ENCODE results near the gene INTS11. TPM values are rescaled to one million over a fixed set of nuclear protein-coding genes. Genes with fewer than 3 reads are reported as not detected.

Gene INTS11
- total and polyA plus RNA-seq, 2 of the 8 experiments (the other 6 are each of a cell fraction or from before 2014, with no cell fraction given) = 113 to 243 TPM

GRCh38 chr1:1319646-1319941, 4.9 kb downstream of the INTS11 start:
- Histone ChIP-seq H2BK5ac (ENCODE audit: low read depth, low read length) (no peak overlapping the region), H3K36me3 (ENCODE audit: control insufficient read depth in 2 of 4, insufficient read depth in 4 of 4, low read length in 3 of 4) (peaks cover 3 to 20% (median 9%) of the 10 kb centered on the region in 4 experiments; a peak in 6 of 8 replicates), H3K4me1 (replicated peaks in 1 of 4; ENCODE audit: control insufficient read depth in 3 of 4, insufficient read depth in 4 of 4, low read length in 3 of 4) (peaks cover 0 to 16% (median 4%) of the 10 kb centered on the region in 4 experiments; a peak in 6 of 7 replicates), H2BK15ac (ENCODE audit: low read length) (no peak overlapping the region), H3K9ac (replicated peaks in 1 of 4; ENCODE audit: extremely low read depth in 1 of 4, low read depth in 3 of 4, low read length in 3 of 4) (no peak overlapping the region; a peak in 1 of 7 replicates), H4K91ac (replicated peaks; ENCODE audit: insufficient read length, low read length) (no peak overlapping the region), H3K79me2 (ENCODE audit: control insufficient read depth in 1 of 2, insufficient read depth in 2 of 2, low read length in 2 of 2) (peaks cover 12 to 50% of the 10 kb centered on the region in 2 experiments; a peak in 3 of 4 replicates), H2BK120ac (replicated peaks; ENCODE audit: low read depth, low read length) (no peak overlapping the region), H4K20me1 (replicated peaks in 1 of 2; ENCODE audit: control insufficient read depth in 1 of 2, insufficient read depth in 2 of 2, low read length in 2 of 2) (peaks cover 25 to 40% of the 10 kb centered on the region in 2 experiments), H3K56ac (replicated peaks; ENCODE audit: insufficient read length, low read depth, low read length) (no peak overlapping the region), H3K9me3 (ENCODE audit: insufficient read depth in 2 of 2, low read depth in 1 of 2, low read length in 1 of 2) (no peaks in the 10 kb centered on the region), H4K8ac (ENCODE audit: extremely low read depth, insufficient read depth, low read length) (no peak overlapping the region), H3K23me2 (ENCODE audit: low read depth, low read length) (no peaks in the 10 kb centered on the region), H2AK5ac (ENCODE audit: low read depth, low read length) (no peak overlapping the region), H2BK12ac (ENCODE audit: low read depth, low read length) (no peak overlapping the region), H3K27me3 (replicated peaks in 1 of 4; ENCODE audit: control insufficient read depth in 3 of 4, extremely low read depth in 1 of 4, insufficient read depth in 3 of 4, low read length in 3 of 4) (no peaks in the 10 kb centered on the region), H2AFZ (ENCODE audit: low read length) (no peak overlapping the region), H3K4me3 (ENCODE audit: extremely low read depth in 1 of 4, insufficient read depth in 2 of 4, low read depth in 3 of 4, low read length in 4 of 4) (no peak overlapping the region), H2BK20ac (ENCODE audit: low read length) (no peak overlapping the region), H3K18ac (ENCODE audit: extremely low read depth, low read length) (no peak overlapping the region), H3K14ac (ENCODE audit: insufficient read length) (no peak overlapping the region), H3K79me1 (ENCODE audit: low read depth, low read length) (peaks cover 35% of the 10 kb centered on the region), H3K4me2 (ENCODE audit: insufficient read depth in 1 of 2, low read depth in 2 of 2, low read length in 2 of 2) (no peak overlapping the region), H3K4ac (replicated peaks; ENCODE audit: insufficient read length, low read depth, low read length) (no peak overlapping the region), H3K23ac (ENCODE audit: insufficient read length) (no peak overlapping the region), H3K27ac (ENCODE audit: low read depth, low read length) (no peak overlapping the region), H4K5ac (ENCODE audit: insufficient read length, low read depth, low read length) (no peak overlapping the region)
- POLR2A ChIA-PET (ENCODE audit: partially characterized antibody) = interaction anchor here (1.0 to 3.0 kb wide), 5 partner anchors 9 to 32 kb away, joined by 4 to 20 read pairs (median 6); no protein-coding TSS in a partner anchor
- no peak for FAIRE-seq
- DNase-seq (ENCODE audit: low read depth in 1 of 2, low spot score in 2 of 2) = no peak
- CTCF ChIA-PET (ENCODE audit: partially characterized antibody) = interaction anchor here (1.7 kb wide), 1 partner anchor 20 kb away, joined by 6 read pairs; no protein-coding TSS in a partner anchor
- WGBS, 2 experiments (ENCODE audit: extremely low coverage in 1 of 2, insufficient coverage in 1 of 2, insufficient read length in 1 of 2, insufficient replicate concordance in 2 of 2, low coverage in 1 of 2, low lambda C conversion rate in 2 of 2, missing lambda C conversion rate in 1 of 2) = 90% methylated on average over 12 of the region's 13 CpGs; no CpG with 5 or more reads in 1 of the 2 experiments

Data from H1 (cell line).